Measurements from ENCODE around the gene SEC24D. TPM values are rescaled to one million over a fixed set of nuclear protein-coding genes. Genes with fewer than 3 reads are reported as not detected.
A peak's percentile ranks its signal among the peaks of the same experiment; 100 is the strongest.

SEC24D gene
- total and polyA plus RNA-seq, 2 of the 8 experiments (the other 6 are each of a cell fraction or from before 2014, with no cell fraction given), result 28.9 to 91.6 TPM

GRCh38 chr4:118684873-118685811 lies 150.8 kb downstream of the SEC24D start, which contains the start of gene METTL14:
METTL14 (plus strand) TSS chr4:118685392; CDS start chr4:118685535, 143 bp downstream.
- Histone ChIP-seq H2AK5ac (ENCODE audit: low read depth, low read length) (no peak within 1 kb of the TSS; the same call in 1 of the 2 replicates), H3K4me1 (replicated peaks in 1 of 4; ENCODE audit: control insufficient read depth in 3 of 4, insufficient read depth in 4 of 4, low read length in 3 of 4) (peaks cover 0 to 4% (median 0%) of the 10 kb centered on the region in 4 experiments; a peak in 2 of 7 replicates), H3K9me3 (ENCODE audit: insufficient read depth in 2 of 2, low read depth in 1 of 2, low read length in 1 of 2) (no peaks in the 10 kb centered on the region), H3K79me2 (ENCODE audit: control insufficient read depth in 1 of 2, insufficient read depth in 2 of 2, low read length in 2 of 2) (peaks cover 10 to 26% of the 10 kb centered on the region in 2 experiments), H3K79me1 (ENCODE audit: low read depth, low read length) (no peaks in the 10 kb centered on the region), H3K4ac (replicated peaks; ENCODE audit: insufficient read length, low read depth, low read length) (no peak within 1 kb of the TSS), H3K23ac (ENCODE audit: insufficient read length) (no peak within 1 kb of the TSS), H2BK120ac (replicated peaks; ENCODE audit: low read depth, low read length) (no peak within 1 kb of the TSS), H3K9ac (replicated peaks in 1 of 4; ENCODE audit: extremely low read depth in 1 of 4, low read depth in 3 of 4, low read length in 3 of 4) (peak within 1 kb of the TSS; percentile 85 to 97 (median 90)), H4K8ac (ENCODE audit: extremely low read depth, insufficient read depth, low read length) (peak within 1 kb of the TSS; percentile 93; the same call in 1 of the 2 replicates), H2BK12ac (ENCODE audit: low read depth, low read length) (no peak within 1 kb of the TSS; the same call in 1 of the 2 replicates), H3K56ac (replicated peaks; ENCODE audit: insufficient read length, low read depth, low read length) (no peak within 1 kb of the TSS), H2BK20ac (ENCODE audit: low read length) (no peak within 1 kb of the TSS), H4K5ac (ENCODE audit: insufficient read length, low read depth, low read length) (peak within 1 kb of the TSS; percentile 60), H4K91ac (replicated peaks; ENCODE audit: insufficient read length, low read length) (no peak within 1 kb of the TSS), H3K14ac (ENCODE audit: insufficient read length) (no peak within 1 kb of the TSS), H2BK5ac (ENCODE audit: low read depth, low read length) (peak within 1 kb of the TSS; percentile 77), H3K4me2 (ENCODE audit: insufficient read depth in 1 of 2, low read depth in 2 of 2, low read length in 2 of 2) (peak within 1 kb of the TSS; percentile 69 to 74), H3K23me2 (ENCODE audit: low read depth, low read length) (no peaks in the 10 kb centered on the region), H2AFZ (ENCODE audit: low read length) (peak within 1 kb of the TSS; percentile 95; the same call in 1 of the 2 replicates), H3K27me3 (replicated peaks in 1 of 4; ENCODE audit: control insufficient read depth in 3 of 4, extremely low read depth in 1 of 4, insufficient read depth in 3 of 4, low read length in 3 of 4) (no peaks in the 10 kb centered on the region), H3K36me3 (ENCODE audit: control insufficient read depth in 2 of 4, insufficient read depth in 4 of 4, low read length in 3 of 4) (peaks cover 0 to 18% (median 12%) of the 10 kb centered on the region in 4 experiments; a peak in 5 of 8 replicates), H4K20me1 (replicated peaks in 1 of 2; ENCODE audit: control insufficient read depth in 1 of 2, insufficient read depth in 2 of 2, low read length in 2 of 2) (no peaks in the 10 kb centered on the region), H2BK15ac (ENCODE audit: low read length) (no peak within 1 kb of the TSS), H3K18ac (ENCODE audit: extremely low read depth, low read length) (peak within 1 kb of the TSS; percentile 64), H3K27ac (ENCODE audit: low read depth, low read length) (peak within 1 kb of the TSS; percentile 77), H3K4me3 (ENCODE audit: extremely low read depth in 1 of 4, insufficient read depth in 2 of 4, low read depth in 3 of 4, low read length in 4 of 4) (peak within 1 kb of the TSS; percentile 83 to 94 (median 92))
- DNase-seq (ENCODE audit: low read depth in 1 of 2, low spot score in 2 of 2) (peak; percentile 86 to 97), FAIRE-seq (peak; percentile 93)
- 7% methylated on average over 42 of the region's 42 CpGs; no CpG with 5 or more reads in 1 of the 2 experiments for WGBS, 2 experiments (ENCODE audit: extremely low coverage in 1 of 2, insufficient coverage in 1 of 2, insufficient read length in 1 of 2, insufficient replicate concordance in 2 of 2, low coverage in 1 of 2, low lambda C conversion rate in 2 of 2, missing lambda C conversion rate in 1 of 2)
- POLR2A ChIA-PET (ENCODE audit: partially characterized antibody), result interaction anchor here (0.8 to 2.1 kb wide), 6 partner anchors 9 to 528 kb away, joined by 3 to 9 read pairs (median 4); partner anchors contain the start of gene USP53
- CTCF ChIA-PET (ENCODE audit: partially characterized antibody), result interaction anchor here (0.6 to 1.9 kb wide), 9 partner anchors 9 to 401 kb away, joined by 3 to 6 read pairs (median 3); no protein-coding TSS in a partner anchor
- peak; percentile 52; the same call in 1 of the 2 replicates for TF ChIP-seq ATF2 (IDR thresholded peaks at IDR 0.05; ENCODE audit: low read length)
- TF ChIP-seq TAF7 (optimal IDR thresholded peaks at IDR 0.05; ENCODE audit: borderline replicate concordance, low read depth, low read length), result no peak
- TF ChIP-seq RBBP5 (IDR thresholded peaks at IDR 0.05; ENCODE audit: borderline replicate concordance, low read depth, low read length), result peak; percentile 92
- no peak for TF ChIP-seq CHD2 (IDR thresholded peaks at IDR 0.05; ENCODE audit: low read length)
- no peak for TF ChIP-seq FOSL1 (IDR thresholded peaks at IDR 0.05; ENCODE audit: insufficient read depth, low read depth, low read length)
